ENCODE measurements around the gene PADI3.

Gene PADI3

GRCh38 chr1:17276568-17276967 lies 27.7 kb downstream of the PADI3 start:
- Histone ChIP-seq H3K36me3 (ENCODE audit: control insufficient read depth, insufficient read depth, low read length) (no peaks in the 10 kb centered on the region), H3K4me3 (replicated peaks; ENCODE audit: low read depth, low read length) (no peak overlapping the region), H3K27me3 (replicated peaks; ENCODE audit: control insufficient read depth, insufficient read depth, low read length) (no peaks in the 10 kb centered on the region; the same call in 1 of the 2 replicates)
- DNase-seq (ENCODE audit: extremely low read depth, insufficient read length) = no peak
- no peak for TF ChIP-seq CTCF (IDR thresholded peaks at IDR 0.05; ENCODE audit: insufficient read depth, low read length, poor library complexity, severe bottlenecking)

DNA sequence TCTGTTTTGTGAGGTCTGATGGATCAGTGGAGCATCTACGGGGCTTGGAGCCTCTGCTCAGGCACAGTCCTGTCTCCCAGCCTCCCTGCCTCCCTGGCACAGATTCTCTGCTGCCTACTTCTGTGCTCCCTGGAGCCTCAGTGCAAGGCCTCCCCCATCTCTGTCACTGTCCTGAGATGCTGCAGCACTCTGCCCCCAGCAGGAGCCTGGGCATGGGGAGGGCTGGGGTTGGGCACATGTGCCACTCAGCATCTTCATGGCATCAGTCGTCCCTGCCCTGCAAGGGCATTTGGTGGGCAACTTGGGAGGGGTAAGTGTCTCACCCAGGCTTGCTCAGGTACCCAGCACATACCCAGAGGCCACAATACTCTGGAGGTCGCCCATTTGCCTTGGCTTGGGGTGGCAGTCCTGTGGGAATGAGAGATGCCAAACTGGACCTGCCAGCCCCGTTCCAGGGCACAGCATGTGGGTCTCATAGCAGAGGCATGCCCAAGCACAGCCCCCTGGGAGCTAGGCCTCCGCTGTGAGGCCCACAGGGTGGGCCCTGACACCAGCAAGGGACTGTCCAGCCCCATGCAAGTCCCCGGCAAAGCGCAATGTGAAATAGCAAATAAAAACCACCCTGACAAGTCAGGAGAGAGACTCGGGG lies 28.7 kb downstream of the PADI3 start:
- no peaks in the 10 kb centered on the region; the same call in none of the 2 replicates for H3K27me3 ChIP-seq (replicated peaks; ENCODE audit: control insufficient read depth, insufficient read depth, low read length)
- TF ChIP-seq CTCF (IDR thresholded peaks at IDR 0.05; ENCODE audit: insufficient read depth, low read length, poor library complexity, severe bottlenecking) = no peak
- DNase-seq (ENCODE audit: extremely low read depth, insufficient read length) = no peak
- H3K4me3 ChIP-seq (replicated peaks; ENCODE audit: low read depth, low read length) = no peak overlapping the region
- no peaks in the 10 kb centered on the region for H3K36me3 ChIP-seq (ENCODE audit: control insufficient read depth, insufficient read depth, low read length)

DNA sequence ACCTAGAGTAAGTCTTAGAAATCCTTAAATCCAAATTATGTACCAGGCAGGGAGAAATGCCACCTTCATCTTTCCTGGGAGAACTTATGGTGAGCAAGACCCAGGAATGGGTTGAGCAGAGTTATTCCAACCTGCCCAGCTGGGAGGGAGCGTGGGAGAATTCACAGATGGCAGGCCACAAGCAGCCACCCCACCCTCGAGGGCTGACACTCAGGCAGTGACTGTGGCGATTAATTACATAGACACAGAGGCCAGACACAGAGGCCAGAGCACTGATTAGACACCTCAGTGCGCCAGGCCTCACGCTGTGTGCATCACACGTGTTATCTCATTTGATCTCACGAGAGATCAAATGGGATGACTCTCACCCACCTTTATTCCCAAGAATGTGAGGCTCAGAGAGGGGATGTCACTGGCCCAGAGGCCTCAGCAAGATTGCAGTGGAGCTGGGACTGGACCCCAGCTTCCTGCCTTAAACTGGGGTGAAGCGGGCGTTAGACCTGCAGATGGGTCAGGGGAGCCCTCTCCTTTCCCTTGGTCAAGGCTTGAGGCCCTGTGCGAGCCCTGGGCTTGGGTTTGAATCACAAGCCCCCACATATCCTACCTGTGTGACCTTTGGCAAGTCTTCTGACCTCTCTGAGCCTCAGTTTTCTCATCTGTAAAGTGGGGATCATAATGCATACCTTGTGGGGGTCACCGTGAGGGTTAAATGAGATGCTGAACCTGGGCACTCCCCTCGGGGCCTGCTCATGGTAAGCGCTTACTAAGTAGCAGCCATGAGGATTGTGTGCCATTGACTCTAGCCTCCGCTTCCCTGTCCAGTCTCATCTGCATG lies 30.3 kb downstream of the PADI3 start:
- DNase-seq (ENCODE audit: extremely low read depth, insufficient read length) = no peak
- no peak for TF ChIP-seq CTCF (IDR thresholded peaks at IDR 0.05; ENCODE audit: insufficient read depth, low read length, poor library complexity, severe bottlenecking)

DNA sequence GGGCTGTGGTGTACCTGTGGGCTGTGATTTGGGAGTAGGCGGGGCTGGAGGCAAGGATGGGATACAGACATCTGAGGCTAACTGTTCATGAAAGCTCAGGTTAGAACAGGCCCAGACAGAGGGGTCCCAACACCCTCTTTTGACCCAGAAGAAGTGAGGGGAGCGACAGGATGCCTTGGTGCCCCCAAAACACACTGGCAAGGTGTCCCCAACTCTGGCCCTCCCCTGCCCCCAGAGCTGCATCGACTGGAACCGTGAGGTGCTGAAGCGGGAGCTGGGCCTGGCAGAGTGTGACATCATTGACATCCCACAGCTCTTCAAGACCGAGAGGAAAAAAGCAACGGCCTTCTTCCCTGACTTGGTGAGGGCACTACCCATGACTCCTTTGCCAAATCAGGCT lies 31.5 kb downstream of the PADI3 start:
- H3K27me3 ChIP-seq (replicated peaks; ENCODE audit: control insufficient read depth, insufficient read depth, low read length) = no peaks in the 10 kb centered on the region; the same call in none of the 2 replicates
- TF ChIP-seq CTCF (IDR thresholded peaks at IDR 0.05; ENCODE audit: insufficient read depth, low read length, poor library complexity, severe bottlenecking) = no peak

More for the DNA sequence above, 30.3 kb downstream of the PADI3 start:
- Histone ChIP-seq H3K36me3 (ENCODE audit: control insufficient read depth, insufficient read depth, low read length) (no peaks in the 10 kb centered on the region), H3K4me3 (replicated peaks; ENCODE audit: low read depth, low read length) (no peak overlapping the region), H3K27me3 (replicated peaks; ENCODE audit: control insufficient read depth, insufficient read depth, low read length) (no peaks in the 10 kb centered on the region; the same call in none of the 2 replicates)

DNA sequence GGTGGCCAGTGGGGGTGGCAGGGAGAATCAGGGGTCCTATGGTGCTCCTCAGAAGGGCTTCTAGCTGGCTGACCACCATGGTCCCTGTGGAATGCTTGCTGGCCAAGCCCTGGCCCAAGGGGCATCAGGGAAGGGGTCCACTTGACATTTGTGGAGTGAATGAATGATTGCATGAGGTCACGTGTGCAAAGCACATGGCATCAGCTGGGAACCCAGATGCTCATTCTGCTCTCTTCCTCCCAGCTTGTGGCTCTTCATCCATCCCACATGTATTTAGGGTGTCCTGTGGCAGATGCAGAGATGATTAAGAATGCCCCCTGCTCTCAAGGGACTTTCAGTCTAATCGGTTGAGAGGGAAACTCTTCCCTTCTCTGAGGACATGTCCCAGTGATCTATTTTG lies 32.0 kb downstream of the PADI3 start:
- no peaks in the 10 kb centered on the region for H3K36me3 ChIP-seq (ENCODE audit: control insufficient read depth, insufficient read depth, low read length)
- no peak for TF ChIP-seq CTCF (IDR thresholded peaks at IDR 0.05; ENCODE audit: insufficient read depth, low read length, poor library complexity, severe bottlenecking)
- no peak for DNase-seq (ENCODE audit: extremely low read depth, insufficient read length)

More for the DNA sequence above, 31.5 kb downstream of the PADI3 start:
- no peak overlapping the region for H3K4me3 ChIP-seq (replicated peaks; ENCODE audit: low read depth, low read length)
- no peak for DNase-seq (ENCODE audit: extremely low read depth, insufficient read length)
- H3K36me3 ChIP-seq (ENCODE audit: control insufficient read depth, insufficient read depth, low read length) = no peaks in the 10 kb centered on the region

More for the DNA sequence above, 32.0 kb downstream of the PADI3 start:
- Histone ChIP-seq H3K4me3 (replicated peaks; ENCODE audit: low read depth, low read length) (no peak overlapping the region), H3K27me3 (replicated peaks; ENCODE audit: control insufficient read depth, insufficient read depth, low read length) (no peaks in the 10 kb centered on the region; the same call in none of the 2 replicates)
